WTC11 (cell line): ENCODE results near the gene EXOC6.

Source experiments
- NFYB ChIP-seq: sonication (generic); formaldehyde crosslinking; conservative IDR thresholded peaks from 2 replicates; pipeline ENCODE4 v1.8.0; 2022; ENCODE audit warnings: low read depth, missing genetic modification reagents
- SMAD3 ChIP-seq: sonication (generic); formaldehyde crosslinking; IDR thresholded peaks from 2 replicates; pipeline ENCODE4 v1.8.0; 2022; ENCODE audit warnings: missing genetic modification reagents, mild to moderate bottlenecking, borderline replicate concordance
- ZBTB21 ChIP-seq: sonication (generic); formaldehyde crosslinking; IDR thresholded peaks from 2 replicates; pipeline ENCODE4 v1.8.1; 2023; ENCODE audit warnings: mild to moderate bottlenecking, missing genetic modification reagents, borderline replicate concordance
- ZNF121 ChIP-seq: sonication (generic); formaldehyde crosslinking; IDR thresholded peaks from 2 replicates; pipeline ENCODE4 v1.8.0; 2023; ENCODE audit warnings: missing genetic modification reagents
- ZNF232 ChIP-seq: sonication (generic); formaldehyde crosslinking; IDR thresholded peaks from 2 replicates; pipeline ENCODE4 v1.8.0; 2022; ENCODE audit warnings: mild to moderate bottlenecking, missing genetic modification reagents
- TF ChIP-seq, protein P1 (sequence below): fragments of 250-450 bp; sonication (Bioruptor Pico); IDR thresholded peaks from 2 replicates; pipeline ENCODE4 v1.9.0; 2021; ENCODE audit warnings: mild to moderate bottlenecking
- TF ChIP-seq, protein P2 (sequence below): fragments of 200-600 bp; IDR thresholded peaks from 2 replicates; pipeline ENCODE4 v1.8.0; 2022; ENCODE audit warnings: antibody characterized with exemption
- TF ChIP-seq, protein P3 (sequence below): sonication (generic); formaldehyde crosslinking; IDR thresholded peaks from 2 replicates; pipeline ENCODE4 v1.8.1; 2023; ENCODE audit warnings: mild to moderate bottlenecking, missing genetic modification reagents, moderate library complexity
- TF ChIP-seq, protein P4 (sequence below): sonication (generic); formaldehyde crosslinking; IDR thresholded peaks from 2 replicates; pipeline ENCODE4 v1.8.1; 2023; ENCODE audit warnings: mild to moderate bottlenecking, missing genetic modification reagents, moderate library complexity
- TF ChIP-seq, protein P5 (sequence below): sonication (generic); formaldehyde crosslinking; IDR thresholded peaks from 2 replicates; pipeline ENCODE4 v1.8.1; 2022; ENCODE audit warnings: mild to moderate bottlenecking, missing genetic modification reagents, moderate library complexity, borderline replicate concordance
- TF ChIP-seq, protein P6 (sequence below): sonication (generic); formaldehyde crosslinking; IDR thresholded peaks from 2 replicates; pipeline ENCODE4 v1.8.1; 2023; ENCODE audit warnings: mild to moderate bottlenecking, moderate library complexity, missing genetic modification reagents

DNA sequence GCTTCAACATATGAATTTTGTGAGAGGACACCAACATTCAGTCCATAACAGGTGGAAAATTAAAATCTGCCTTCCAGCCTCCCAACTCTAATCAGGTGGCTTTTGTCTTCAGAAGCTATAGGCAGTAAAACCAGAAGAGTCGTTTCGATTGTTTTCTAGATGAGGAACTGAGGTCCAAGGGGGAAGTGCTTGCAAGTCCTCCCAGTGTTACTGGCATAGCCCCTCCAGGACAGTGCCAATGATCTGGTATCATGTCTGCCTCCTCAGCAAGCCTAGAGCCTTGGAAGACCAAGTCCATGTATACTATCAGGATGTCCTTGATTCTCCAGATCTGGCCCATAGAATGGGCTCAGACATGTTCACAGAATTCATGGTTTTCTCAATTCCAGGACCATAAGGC lies 242.3 kb downstream of the EXOC6 start:
- TF ChIP-seq, protein P1, sequence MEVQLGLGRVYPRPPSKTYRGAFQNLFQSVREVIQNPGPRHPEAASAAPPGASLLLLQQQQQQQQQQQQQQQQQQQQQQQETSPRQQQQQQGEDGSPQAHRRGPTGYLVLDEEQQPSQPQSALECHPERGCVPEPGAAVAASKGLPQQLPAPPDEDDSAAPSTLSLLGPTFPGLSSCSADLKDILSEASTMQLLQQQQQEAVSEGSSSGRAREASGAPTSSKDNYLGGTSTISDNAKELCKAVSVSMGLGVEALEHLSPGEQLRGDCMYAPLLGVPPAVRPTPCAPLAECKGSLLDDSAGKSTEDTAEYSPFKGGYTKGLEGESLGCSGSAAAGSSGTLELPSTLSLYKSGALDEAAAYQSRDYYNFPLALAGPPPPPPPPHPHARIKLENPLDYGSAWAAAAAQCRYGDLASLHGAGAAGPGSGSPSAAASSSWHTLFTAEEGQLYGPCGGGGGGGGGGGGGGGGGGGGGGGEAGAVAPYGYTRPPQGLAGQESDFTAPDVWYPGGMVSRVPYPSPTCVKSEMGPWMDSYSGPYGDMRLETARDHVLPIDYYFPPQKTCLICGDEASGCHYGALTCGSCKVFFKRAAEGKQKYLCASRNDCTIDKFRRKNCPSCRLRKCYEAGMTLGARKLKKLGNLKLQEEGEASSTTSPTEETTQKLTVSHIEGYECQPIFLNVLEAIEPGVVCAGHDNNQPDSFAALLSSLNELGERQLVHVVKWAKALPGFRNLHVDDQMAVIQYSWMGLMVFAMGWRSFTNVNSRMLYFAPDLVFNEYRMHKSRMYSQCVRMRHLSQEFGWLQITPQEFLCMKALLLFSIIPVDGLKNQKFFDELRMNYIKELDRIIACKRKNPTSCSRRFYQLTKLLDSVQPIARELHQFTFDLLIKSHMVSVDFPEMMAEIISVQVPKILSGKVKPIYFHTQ, result no peak
- TF ChIP-seq ZNF232 (CRISPR knock-in tag) (no peak), ZBTB21 (CRISPR knock-in tag) (no peak), SMAD3 (no peak), NFYB (CRISPR knock-in tag) (no peak), ZNF121 (CRISPR knock-in tag) (no peak)
- TF ChIP-seq, protein P2, sequence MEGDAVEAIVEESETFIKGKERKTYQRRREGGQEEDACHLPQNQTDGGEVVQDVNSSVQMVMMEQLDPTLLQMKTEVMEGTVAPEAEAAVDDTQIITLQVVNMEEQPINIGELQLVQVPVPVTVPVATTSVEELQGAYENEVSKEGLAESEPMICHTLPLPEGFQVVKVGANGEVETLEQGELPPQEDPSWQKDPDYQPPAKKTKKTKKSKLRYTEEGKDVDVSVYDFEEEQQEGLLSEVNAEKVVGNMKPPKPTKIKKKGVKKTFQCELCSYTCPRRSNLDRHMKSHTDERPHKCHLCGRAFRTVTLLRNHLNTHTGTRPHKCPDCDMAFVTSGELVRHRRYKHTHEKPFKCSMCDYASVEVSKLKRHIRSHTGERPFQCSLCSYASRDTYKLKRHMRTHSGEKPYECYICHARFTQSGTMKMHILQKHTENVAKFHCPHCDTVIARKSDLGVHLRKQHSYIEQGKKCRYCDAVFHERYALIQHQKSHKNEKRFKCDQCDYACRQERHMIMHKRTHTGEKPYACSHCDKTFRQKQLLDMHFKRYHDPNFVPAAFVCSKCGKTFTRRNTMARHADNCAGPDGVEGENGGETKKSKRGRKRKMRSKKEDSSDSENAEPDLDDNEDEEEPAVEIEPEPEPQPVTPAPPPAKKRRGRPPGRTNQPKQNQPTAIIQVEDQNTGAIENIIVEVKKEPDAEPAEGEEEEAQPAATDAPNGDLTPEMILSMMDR, result no peak
- TF ChIP-seq, protein P3, sequence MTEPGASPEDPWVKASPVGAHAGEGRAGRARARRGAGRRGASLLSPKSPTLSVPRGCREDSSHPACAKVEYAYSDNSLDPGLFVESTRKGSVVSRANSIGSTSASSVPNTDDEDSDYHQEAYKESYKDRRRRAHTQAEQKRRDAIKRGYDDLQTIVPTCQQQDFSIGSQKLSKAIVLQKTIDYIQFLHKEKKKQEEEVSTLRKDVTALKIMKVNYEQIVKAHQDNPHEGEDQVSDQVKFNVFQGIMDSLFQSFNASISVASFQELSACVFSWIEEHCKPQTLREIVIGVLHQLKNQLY (CRISPR knock-in tag), result no peak
- TF ChIP-seq, protein P4, sequence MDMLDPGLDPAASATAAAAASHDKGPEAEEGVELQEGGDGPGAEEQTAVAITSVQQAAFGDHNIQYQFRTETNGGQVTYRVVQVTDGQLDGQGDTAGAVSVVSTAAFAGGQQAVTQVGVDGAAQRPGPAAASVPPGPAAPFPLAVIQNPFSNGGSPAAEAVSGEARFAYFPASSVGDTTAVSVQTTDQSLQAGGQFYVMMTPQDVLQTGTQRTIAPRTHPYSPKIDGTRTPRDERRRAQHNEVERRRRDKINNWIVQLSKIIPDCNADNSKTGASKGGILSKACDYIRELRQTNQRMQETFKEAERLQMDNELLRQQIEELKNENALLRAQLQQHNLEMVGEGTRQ (CRISPR knock-in tag), result no peak
- TF ChIP-seq, protein P5, sequence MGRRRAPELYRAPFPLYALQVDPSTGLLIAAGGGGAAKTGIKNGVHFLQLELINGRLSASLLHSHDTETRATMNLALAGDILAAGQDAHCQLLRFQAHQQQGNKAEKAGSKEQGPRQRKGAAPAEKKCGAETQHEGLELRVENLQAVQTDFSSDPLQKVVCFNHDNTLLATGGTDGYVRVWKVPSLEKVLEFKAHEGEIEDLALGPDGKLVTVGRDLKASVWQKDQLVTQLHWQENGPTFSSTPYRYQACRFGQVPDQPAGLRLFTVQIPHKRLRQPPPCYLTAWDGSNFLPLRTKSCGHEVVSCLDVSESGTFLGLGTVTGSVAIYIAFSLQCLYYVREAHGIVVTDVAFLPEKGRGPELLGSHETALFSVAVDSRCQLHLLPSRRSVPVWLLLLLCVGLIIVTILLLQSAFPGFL (CRISPR knock-in tag), result no peak
- TF ChIP-seq, protein P6, sequence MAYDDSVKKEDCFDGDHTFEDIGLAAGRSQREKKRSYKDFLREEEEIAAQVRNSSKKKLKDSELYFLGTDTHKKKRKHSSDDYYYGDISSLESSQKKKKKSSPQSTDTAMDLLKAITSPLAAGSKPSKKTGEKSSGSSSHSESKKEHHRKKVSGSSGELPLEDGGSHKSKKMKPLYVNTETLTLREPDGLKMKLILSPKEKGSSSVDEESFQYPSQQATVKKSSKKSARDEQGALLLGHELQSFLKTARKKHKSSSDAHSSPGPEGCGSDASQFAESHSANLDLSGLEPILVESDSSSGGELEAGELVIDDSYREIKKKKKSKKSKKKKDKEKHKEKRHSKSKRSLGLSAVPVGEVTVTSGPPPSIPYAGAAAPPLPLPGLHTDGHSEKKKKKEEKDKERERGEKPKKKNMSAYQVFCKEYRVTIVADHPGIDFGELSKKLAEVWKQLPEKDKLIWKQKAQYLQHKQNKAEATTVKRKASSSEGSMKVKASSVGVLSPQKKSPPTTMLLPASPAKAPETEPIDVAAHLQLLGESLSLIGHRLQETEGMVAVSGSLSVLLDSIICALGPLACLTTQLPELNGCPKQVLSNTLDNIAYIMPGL (CRISPR knock-in tag), result no peak
